Glomerular endothelial cell (primary cell): Measurements from ENCODE around the gene ACCSL. TPM values are rescaled to one million over a fixed set of nuclear protein-coding genes. Genes with fewer than 3 reads are reported as not detected.
A peak's percentile ranks its signal among the peaks of the same experiment; 100 is the strongest.

ENCODE experiments used
- DNase-seq: peaks from one replicate; pipeline ENCODE4 v3.0.0-alpha.2; 2011; ENCODE audit warnings: low read depth, low spot score; ENCODE audit errors: extremely low read depth
- total RNA-seq: library from RNA; depleted of rRNA; stranded (reverse); fragments of >200 nt; gene quantifications from 2 replicates; pipeline ENCODE4 v1.2.3, GENCODE V29; 2015

The ACCSL gene
- total RNA-seq, 1 donor from 2014 or later = not detected

GRCh38 chr11:44049832-44050231 lies 2.1 kb downstream of the ACCSL start:
- no peak for DNase-seq

DNA sequence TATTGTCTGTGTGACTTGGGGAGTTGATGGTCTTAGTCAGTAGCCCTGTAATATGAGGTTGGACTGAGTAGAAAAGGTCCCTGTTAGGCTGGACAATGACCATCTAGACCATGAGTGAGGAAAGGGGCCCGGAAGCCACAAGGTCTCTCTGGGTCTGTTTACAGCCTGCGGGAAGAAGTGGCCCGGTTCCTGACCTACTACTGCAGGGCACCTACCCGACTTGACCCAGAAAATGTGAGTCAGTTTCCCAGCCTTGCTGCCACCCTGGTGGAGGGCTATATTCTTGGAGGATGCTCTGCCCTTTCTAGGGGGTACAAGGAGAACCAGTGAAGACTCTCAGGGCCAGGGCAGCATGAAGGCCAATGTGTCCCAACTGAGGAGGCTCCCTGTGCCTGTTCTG lies 3.4 kb downstream of the ACCSL start:
- DNase-seq = no peak

- no peak for DNase-seq
These were observed 9.6 kb downstream of the ACCSL start for GRCh38 chr11:44057340-44057739.

GRCh38 chr11:44058275-44058674 lies 10.5 kb downstream of the ACCSL start:
- DNase-seq = no peak

- DNase-seq = no peak
These were observed 17.4 kb downstream of the ACCSL start for GRCh38 chr11:44065161-44065661.

DNA sequence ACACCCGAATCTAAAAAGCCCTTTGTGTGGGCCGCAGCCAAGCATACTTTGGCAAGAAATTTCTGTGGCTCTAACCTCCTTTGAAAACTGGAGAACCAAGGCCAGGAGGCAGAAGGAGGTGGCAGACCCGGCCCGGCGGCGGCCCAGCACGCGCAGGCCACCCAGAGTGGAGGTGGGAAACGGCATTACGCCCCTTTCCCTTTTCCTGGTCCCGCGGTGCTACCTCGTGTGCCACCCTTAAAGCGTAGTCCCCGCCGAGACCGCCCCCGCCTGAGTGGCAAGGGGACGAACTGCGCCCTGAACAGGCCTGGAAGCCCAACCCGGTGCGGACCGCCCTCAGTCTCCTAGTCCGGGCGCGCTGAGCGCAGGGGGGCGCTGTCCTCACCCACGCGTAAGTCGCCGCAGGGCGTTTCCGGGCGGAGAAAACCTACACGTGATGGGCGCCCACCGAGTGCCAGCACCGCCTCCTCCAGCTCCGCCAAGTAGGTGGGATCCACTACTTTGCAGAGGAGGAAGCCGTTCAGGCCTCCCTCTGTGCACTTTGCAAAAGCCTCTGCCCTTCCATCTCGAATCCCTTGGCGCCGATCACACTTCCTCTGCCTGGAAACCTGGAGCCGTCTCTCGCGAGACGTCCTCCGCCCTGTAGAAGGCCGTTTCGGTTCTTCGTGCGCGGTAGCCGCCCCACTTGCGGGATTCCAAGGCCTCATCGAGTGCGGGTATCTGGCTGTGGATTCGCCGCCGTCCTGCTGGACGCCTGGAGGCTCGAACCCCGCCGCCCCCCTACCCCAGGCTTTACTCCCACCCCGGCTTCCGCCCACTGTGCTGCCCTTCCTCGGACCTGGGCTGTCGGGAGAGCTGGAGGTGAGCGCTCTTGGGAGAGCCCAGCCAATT lies 18.3 kb downstream of the ACCSL start, which contains the start of gene ACCS:
Gene ACCS (plus strand): TSS at position 430 of the 891 bp plus-strand sequence. CDS start 1,358 bp downstream, outside the sequence.
- DNase-seq = peak; percentile 55

DNA sequence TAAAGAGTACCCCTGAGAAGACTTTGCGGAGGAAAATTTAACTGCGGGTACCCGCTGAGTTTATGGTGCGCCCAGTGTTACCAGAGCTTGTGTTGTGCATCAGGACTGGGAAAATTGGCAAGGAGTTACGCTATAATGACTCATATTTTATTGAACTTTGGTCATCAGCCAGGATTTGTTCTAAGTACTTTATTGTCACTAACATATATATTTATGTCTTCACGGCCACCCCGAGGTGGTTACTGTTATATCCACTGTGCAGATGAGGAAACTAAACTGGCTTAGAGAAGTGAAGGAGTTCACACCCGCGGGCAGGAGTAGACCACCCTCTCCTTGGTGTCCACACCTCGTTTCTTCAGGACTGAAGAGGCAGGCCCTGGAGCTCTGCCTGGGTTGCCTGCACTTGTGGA lies 19.0 kb downstream of the ACCSL start:
- peak; percentile 57 for DNase-seq

GRCh38 chr11:44067266-44067665 lies 19.5 kb downstream of the ACCSL start:
- no peak for DNase-seq

GRCh38 chr11:44068180-44068579 lies 20.4 kb downstream of the ACCSL start:
- DNase-seq = no peak

GRCh38 chr11:44071157-44071556 lies 23.4 kb downstream of the ACCSL start:
- no peak for DNase-seq

DNA sequence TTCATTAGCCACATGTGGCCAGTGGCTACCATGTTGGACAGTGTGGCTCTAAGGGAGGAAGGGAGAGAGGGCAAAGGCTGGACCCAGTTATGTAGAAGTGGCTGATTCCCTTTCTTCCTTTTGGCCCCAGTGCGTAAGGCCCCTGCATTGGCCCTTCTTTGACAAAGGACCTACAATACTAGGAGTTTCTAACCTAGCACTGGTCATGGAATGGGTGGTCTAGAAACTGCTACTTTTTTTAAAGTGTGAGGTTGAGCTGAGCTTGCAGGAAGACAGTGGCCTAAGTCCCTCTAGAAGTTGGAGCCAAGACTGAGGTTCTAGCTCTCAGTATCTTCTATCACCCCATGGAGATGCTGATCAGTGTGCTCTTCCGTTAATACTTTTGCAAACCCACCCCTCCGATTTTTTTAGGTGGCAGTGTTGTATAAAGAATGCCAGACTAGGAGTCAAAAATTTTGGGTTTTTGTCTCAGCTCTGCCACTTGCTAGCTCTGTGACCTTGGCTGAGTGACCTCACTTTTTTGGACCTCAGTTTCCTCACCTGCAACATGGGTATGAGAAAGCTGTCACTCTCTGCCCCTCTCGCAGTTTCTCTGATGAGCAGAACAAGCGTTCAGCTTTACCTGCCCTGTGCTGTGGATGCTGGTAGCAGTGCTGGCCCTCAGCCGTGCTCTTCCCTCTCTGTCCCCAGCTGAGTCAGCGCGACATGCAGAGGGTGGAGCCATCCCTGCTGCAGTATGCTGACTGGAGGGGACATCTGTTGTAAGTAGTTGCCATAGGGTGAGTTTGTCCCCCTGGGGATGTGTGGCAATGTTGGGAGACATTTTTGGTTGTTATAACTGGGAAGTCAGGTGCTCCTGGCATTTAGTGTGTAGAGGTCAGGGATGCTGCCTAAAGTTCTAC lies 25.2 kb downstream of the ACCSL start:
- DNase-seq = no peak

- DNase-seq = no peak
These were observed 31.0 kb downstream of the ACCSL start for GRCh38 chr11:44078794-44079193.

- DNase-seq = no peak
These were observed 31.6 kb downstream of the ACCSL start for GRCh38 chr11:44079376-44079775.

DNA sequence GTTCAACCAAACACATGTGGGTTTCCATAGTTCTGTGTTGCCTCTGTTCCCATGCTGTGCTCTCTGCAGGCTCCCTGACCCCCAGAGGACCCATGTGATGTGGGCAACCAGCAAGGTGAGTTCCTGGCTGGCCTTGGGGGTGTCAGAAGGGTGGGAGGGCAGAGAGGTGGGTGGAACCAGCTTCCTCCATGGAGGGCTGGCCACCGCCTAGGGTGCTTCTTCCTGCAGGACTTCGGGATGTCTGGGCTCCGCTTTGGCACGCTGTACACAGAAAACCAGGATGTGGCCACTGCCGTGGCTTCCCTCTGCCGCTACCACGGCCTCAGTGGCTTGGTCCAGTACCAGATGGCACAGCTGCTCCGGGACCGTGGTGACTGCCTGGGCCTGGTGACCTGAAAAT lies 33.2 kb downstream of the ACCSL start:
- no peak for DNase-seq

DNA sequence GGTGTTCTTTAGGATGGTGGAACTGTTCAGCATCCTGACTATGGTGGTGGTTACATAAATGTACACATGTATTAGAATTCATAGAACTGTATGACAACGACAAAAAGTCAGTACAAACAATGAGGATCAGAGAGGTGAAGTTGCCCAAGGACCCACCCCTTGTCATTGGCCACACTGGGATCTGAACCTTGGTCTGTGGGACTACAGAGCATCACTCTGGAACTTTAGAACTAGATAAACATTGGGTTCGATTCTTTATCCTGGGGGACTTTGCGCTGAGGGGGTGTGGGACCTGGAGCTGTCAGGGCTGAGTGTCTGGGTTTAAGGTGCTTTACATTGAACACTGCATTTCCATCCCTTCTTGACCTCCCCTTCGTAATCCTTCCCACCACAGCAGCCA lies 34.9 kb downstream of the ACCSL start:
- no peak for DNase-seq

DNA sequence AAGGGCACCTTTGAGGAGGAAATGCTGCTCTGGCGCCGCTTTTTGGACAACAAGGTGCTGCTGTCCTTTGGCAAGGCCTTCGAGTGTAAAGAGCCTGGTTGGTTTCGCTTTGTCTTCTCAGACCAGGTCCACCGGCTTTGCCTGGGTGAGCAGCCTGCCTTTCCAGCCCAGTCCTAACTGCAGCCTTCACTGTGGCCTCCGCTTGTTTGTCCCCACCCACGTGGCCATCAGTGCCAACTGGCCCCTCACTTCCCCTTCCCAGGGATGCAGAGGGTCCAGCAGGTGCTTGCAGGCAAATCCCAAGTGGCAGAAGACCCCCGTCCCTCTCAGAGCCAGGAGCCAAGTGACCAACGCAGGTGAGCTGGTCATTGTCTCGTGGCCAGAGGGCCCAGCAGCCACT lies 35.7 kb downstream of the ACCSL start:
- no peak for DNase-seq

GRCh38 chr11:44083906-44084305 lies 36.1 kb downstream of the ACCSL start:
- DNase-seq = no peak

- no peak for DNase-seq
These were observed 37.5 kb downstream of the ACCSL start for GRCh38 chr11:44085330-44085729.

GRCh38 chr11:44088377-44088776 lies 40.6 kb downstream of the ACCSL start:
- DNase-seq = no peak

DNA sequence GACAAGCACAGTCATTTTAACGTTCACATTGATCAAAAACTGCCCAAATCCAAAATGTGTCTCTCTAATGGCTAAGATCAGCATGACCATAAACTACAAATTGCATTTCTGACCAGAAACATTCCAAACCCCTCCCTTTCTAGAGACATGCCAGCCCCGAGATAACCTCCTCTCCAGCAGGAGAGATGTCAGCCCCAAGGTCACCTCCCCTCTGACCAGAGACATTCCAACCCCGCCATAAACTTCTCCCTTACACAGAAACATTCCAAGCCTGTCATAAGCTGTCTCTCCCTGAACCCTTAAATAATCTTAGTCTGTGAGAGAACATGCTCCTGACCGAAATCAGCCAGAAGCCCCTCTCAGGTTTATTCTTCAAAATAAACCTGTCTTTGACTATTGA lies 41.1 kb downstream of the ACCSL start:
- DNase-seq = no peak

DNA sequence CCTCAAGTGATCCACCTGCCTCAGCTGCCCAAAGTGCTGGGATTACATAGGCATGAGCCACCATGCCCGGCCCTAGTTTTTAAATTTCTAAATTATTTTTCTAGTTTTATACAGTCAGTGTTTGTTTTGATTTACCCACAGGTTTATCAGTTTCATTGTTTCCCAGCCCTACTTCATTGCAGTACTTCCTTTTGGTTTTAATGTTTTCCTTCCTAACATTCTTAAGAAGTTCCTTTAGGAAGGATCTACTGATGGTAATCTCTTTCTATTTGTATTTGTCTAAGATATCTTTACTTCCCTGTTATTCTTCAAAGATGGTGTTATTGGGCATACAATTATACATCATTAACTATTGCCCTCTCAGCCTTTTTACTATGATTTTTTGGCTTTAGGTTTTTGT lies 42.8 kb downstream of the ACCSL start:
- no peak for DNase-seq
